Eye (tissue), 1 donor: Measurements from ENCODE around the gene MYZAP.

Experiments used
- DNase-seq: peaks from one replicate; pipeline ENCODE4 v3.0.0-alpha.2; 2015

MYZAP gene

DNA sequence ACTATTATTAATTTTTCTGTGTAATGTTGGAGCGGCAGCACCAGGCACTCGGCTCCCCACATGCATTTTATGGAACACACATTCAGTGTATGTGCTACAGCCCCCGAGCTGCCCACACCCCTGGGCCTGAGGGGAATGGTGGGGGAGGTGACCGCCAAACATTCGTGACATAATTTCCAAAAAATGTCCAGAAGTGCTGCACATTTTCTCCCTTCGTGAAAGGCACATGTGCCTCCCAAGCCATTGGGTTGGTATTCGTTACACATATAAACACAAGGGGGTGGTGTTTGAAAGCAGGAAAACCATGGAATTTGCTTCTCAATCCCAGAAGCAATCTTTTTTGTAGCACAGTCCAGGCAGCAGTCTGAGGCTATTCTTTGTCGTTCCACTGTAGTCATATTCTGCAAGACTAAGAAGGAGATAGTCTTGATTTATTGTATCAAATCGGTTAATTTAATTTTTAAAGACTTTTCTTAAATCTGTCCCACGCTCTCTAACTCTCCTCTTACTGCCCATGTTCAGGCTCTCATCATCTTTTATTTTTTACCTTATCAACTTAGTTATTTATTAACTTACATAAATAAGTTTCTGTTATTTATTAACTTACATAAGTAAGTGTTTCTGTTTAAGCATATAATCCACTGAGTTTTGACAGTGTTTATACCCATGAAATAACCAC is 75.6 kb downstream of the MYZAP start:
- peak; percentile 77 for DNase-seq

DNA sequence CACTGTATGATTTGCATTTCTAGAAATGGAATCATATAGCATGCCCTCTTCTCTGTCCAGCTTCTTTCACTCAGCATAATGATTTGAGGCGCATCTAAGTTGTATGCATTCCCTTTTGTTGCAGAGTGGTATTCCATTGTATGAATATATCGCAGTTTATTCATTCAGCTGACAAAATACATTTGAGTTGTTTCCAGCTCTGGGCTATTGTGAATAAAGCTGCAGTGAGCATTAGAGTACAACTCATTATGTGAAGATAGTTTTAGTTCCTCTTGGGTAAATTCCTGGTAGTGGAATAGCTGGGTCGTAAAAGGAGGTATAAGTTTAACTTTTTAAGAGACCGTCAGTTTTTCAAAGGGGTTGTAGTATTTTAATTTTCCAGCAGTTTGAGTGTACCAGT is 76.3 kb downstream of the MYZAP start:
- DNase-seq = no peak

DNA sequence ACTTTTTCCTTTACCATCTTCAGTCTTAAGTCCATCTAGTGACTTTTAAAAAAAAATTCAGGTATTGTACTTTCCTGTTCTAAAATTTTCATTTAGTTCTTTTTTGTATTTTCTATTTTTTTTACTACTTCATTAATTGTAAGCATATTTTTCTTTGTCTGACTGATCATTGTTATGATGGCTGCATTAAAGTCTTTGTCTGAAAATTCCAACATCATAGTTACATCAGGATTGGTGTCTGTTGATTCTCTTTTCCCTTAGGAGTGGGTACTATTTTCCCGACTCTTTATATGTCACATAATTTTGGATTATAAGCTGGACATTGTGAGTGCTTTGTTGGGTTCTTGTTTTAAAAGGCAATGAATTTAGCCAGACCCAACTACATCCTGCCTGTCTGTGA is 79.9 kb downstream of the MYZAP start:
- DNase-seq = no peak

DNA sequence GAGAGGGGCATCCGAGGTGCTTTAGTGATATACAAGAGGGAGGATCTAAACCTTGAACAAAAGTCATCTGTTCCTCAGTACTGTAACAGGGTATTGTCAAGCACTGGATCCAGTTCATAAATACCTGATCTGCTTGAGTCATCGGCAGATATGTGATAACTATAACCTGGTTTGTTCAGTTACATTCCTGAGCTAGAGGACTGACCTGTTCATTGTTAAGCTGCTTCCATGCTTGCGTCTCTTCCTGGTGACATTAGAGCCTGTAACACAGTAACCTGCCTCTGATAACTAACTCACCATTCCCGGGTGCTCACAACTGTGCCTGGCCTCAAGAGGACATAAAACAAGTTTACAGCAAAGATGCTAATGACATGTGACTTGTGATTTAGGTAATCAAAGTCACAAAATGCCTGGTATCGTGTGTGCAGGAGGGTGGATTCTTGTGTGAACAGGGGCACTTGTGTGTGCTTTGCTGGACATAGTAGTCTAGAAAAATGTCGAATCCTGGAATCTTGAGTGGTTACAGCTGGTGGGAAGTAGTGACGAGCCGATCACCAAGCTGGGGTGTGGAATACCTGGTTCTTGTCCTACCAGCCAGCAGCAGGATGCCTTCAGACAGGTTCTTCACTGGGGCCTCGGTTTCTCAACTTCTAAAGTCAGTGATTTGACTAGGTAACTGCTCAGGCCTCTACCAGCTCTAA is 83.9 kb downstream of the MYZAP start:
- DNase-seq = no peak

DNA sequence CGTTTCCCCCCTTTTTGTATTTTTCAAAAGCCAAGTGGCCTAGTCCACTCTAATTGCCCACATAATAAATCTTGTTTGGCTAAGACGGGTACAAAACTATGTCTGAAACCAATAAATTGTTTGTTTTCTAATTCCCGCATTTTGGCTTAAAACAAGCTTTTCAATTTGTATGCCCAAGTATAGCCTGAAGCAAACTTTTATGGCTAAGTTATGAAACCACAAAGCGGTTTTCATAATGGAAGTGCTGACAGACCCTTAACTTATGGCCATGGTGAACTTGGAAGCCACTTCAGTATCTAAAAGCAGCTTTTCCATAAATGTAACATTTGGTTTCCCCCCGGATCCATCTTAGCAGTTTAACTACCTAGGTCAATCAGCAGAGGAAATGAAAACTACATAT is 84.9 kb downstream of the MYZAP start:
- DNase-seq = no peak

DNA sequence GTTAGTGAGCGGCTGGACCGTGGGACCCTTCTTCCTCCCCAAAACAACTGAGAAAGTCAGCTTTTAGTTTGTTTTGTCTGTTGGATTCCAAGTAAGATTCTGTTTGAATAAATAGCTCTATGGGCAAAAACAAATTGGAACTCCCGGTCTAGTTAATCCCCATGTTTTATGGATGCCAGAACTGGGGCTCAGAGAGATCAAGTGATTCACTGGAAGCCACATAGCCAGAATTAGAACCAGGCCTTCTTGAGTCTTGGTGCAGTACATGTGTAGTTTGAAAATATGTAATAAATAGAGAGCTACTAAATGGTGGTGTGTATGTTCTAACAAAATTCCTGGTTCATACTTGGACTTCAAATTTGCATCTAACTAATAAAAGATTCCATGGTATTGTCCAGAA is 85.5 kb downstream of the MYZAP start:
- DNase-seq = no peak

DNA sequence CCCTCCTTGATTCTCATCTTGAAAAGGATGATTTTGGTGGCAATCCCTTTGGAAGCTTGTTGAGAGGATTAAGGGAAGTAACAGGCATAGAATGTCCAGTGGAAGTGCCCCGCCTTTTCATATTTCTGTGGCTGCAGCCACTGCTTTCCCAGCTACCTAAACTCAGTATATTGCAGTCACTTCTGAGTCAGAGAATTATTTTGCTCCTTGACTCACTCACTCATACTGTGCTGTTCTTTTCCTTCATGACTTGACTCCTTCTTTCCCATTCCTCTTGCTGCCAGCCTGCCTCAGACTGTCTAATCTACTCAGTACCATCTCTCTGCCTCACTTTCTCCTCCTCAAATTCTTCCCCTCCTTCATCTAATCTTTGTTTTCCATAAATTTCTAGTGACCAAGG is 88.3 kb downstream of the MYZAP start:
- DNase-seq = no peak

DNA sequence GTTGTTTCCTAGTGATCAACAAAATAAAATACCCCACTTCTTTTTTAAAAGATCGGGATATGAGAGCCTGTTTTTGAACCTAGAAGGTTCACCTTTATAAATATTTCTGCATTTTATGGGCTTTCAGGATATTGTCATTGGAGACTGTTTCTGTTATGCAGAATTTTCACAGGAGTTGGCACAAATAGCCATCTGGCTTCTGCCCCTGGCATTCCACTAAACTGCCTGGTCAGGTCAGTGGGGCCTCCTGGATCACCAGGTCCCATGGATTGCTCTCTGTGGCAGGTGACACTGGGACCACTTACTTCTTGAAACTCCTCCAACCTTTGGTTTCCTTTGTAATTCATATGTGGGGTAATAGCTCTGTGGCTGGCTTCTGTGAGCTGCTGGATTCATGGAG is 89.3 kb downstream of the MYZAP start:
- no peak for DNase-seq

DNA sequence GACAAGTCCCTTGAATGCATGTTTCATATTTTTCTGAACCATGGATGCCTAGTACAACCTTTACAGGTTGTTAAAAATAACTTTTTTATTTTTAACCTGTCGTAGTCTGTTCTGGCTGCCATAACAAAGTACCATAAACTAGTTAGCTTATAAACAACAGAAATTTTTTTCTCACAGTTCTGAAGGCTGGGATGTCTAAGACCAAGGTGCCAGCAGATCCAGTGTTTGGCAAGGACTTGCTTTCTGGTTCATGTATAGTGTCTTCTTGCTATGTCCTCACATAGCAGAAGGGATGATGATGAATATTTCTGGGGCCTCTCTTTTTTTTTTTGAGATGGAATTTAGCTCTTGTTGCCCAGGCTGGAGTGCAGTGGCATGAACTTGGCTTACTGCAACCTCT is 91.8 kb downstream of the MYZAP start:
- no peak for DNase-seq

DNA sequence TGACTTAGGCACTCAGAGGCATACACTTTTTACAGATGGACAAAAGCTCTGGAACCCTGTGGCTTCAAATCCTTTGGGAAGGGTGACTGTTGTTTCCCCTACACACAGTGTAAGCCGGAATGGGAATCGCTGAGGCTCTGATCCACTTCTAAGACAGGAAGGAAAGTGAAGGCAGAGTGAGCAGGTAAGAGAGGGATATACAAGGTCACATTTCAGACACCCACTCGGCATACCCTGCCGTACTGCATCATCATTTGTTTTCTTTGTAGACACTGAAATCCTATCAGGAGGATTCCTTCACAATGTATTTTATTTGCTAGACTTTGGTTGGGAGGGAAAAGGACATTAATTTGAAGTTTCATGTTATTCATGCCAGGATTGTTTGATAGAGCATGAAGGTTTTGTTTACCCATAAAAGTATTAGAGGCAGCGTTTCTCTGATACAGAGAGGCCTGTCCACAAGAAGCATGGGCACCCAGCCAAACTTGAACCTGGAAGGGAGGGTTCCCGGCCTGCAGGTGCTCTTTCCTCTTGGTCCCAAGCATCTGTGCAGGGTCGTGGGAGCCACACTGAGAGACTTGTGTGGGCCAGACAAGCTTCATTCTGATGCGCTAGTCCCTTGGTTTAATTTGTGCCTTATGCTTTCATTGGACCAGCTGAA is 92.9 kb downstream of the MYZAP start:
- no peak for DNase-seq

DNA sequence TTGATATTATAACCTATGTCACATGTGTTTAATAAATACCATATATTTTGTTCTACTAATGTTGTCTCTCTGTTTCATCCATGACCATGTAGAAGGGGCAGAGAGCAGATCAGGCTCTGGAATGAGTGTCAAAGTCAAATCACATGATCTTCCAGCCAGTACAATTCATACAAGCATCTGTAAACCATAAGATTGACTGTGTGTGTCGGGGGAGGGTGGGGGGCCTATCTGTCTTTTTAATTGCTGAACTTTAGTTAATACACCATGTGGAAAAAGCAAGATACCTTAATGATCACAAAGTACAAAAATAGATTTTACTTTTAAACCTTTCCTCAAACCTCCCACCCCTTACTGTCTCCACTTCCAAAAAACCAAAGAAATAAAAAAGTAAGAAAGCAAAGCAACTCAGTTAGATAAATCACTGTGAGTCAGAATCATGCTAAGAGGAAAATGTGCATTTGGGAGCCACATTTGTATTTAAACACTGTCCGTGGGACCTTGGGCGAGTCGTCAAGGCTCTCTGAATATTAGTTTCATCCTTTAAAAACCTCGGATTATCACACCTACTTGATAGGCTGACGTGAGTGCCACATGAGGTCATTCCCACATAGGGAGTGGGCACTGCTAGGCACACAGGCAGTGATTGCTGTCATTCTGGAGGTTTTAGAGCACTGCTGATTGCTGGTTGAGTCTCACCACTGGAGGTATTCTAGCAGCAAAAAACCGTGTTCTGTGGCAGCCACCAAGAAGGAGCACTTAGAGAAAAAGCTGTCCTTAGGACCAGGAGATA is 93.8 kb downstream of the MYZAP start:
- DNase-seq = no peak

DNA sequence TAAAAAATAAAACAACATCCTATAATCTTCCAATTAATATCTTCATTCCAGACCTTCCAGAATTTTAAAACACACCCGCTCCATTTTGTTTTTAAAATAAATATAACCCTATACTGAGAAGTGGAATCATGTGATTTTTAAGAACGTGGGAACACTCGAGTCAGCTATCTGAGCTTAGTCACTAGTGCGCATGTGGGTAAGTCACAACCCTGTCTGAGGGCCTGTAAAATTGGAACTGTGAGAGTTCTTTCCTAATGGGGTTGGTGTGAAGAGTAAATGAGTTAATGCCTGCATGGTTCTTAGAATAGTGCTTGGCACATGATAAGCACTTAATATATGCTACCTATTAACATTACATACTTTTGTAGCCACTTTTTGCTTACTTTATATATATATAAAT is 95.0 kb downstream of the MYZAP start:
- no peak for DNase-seq

DNA sequence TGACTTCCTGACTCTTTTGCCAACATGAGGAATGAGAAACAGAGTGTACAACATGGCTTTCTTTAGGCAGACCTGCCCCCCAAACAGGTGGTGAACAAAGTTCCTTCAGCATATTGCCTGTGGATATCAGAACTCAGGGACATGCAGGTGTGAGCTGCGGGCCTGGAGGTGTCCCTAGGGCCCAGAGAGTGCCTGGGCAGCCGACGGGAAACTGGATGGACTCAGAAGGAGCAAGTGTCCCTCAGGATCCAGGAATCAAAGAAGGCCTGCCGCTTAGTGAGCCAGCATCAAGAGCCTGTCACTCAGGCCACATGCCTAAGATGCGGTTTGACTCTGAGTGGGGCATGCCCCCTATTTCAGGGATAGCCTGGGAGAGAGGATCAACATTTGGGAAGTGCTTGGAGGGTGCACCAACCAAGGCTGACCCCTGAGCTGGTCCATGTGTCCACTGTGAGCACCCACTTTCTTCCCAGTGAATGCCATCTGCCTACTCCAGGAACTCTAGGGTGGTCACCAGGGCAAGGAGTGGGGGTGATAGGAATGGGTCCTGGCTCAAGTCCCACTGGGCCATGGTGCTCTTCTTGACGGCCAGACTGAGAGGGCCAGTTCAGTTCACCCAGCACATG is 98.8 kb downstream of the MYZAP start:
- no peak for DNase-seq

DNA sequence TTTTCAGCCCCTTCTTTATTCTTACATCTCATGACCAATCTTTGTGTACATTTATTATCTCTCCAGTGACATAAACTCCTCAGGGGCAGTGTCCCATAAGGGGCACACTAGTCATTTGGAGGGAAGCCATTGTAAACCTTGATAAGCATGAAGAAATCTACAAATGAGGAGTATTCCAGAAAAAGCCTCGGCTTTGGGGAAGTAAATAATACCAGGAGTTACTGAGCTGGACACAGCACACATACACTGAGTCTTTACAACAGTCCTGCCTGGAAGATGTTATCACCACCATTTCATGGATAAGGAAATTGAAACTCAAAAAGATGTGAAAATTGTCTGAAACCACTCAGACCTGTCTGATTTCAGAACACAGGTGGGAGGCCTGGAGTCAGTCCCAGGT is 99.4 kb downstream of the MYZAP start:
- no peak for DNase-seq

DNA sequence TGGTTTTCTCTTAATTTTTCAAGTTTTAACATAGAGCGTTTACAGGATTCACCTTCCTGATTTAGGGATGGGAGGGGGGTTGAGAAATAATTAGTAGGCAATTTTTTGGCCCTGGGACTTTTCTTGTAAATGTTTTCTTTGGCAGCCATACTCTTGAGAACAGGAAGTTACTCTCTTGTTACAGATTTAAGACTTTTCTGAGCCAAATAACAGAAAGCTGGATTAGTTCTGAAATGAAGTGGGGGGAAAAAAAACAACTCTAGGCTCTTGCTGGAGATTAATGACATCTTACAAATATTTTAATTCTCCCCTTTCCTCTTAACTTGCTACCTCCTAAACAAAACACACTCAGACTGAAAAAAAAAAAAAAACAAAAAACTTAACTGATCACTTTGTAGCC is 101.0 kb downstream of the MYZAP start:
- DNase-seq = peak; percentile 35

DNA sequence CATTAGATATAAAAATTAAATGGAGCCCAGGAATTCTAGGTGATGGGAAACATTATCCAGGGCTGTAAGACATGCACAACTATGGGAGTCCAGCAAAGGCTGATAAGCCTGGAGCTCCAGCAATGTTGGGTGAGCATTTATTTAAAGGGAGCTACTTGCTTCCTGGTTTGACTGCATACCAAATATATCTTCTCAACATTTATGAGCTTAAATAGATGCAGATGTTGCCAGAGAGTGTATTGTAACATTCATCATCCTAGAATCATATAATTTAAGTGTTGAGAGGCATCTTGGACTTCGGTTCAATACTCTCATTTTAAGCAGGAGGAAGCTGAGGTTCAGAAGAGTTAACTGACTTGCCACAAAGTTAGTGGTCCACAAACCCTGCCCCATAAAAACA is 102.6 kb downstream of the MYZAP start:
- DNase-seq = no peak

DNA sequence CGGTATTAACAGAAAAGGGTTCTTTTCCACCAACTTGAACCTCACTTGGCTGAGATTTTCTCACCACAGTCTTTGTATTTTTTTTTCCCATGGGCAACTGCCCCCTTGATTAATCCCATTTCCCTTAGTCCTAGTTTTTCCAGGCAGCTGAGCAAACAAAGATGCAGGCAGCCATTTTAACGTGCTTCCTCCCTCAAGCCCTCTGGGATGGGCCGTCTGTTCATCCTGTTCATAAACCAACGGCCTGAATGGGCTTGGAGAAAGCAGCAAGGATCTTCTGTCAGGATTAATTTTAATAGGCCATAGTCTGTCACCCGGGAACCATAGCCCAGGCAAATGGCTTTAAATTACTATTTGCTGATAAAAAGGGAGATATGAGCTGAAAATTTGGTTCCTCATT is 104.4 kb downstream of the MYZAP start:
- DNase-seq = peak; percentile 53

DNA sequence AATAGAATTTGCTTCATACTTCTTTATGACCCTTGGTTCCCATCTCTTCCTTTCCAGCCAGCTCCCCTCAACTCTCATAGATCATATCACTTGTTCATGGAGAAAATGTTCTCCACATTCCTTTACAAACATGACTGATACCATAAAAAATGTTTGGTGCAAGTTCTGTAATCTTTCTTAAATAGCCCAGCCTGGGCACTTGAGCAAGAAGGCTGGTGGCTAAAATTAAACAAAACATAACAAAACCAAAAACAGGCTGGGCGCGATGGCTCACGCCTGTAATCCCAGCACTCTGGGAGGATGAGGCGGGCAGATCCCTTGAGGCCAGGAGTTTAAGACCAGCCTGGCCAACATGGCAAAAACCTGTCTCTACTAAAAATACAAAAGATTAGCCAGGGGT is 105.9 kb downstream of the MYZAP start:
- no peak for DNase-seq

DNA sequence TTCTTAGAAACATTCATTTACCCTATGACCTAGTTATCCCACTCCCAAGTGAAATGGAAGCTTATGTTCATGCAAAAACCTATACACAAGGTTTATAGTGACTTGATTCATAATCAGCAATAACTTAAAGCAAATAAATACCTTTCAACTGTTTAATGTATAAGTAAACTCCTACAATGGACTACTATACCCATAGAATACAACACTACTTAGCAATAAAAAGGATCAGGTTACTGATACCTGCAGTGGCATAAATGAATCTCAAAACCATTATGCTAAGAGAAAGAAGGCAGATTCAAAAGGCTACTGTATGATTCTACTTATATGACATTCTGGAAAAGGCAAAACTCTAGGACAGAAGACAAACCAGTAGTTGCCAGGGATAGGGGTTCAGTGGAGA is 106.5 kb downstream of the MYZAP start:
- DNase-seq = no peak

DNA sequence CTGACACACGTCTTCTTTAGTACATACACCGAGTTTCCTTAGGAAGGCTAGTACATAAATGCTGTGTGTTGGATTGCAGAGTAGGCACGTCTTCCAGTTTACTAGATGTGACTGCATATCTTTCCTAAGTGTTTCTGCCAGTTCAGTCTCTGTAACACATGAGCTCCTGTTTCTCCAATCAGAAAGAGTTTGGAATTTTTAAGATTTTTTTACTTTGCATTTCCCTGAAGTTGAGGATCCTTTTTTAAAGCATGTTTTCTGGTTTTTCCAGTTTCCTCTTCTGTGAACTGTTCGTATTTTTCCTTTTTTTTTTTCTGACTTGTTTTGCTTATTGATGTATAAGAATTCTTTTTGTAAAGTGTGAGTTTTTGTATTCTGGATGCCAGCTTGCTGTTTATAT is 107.3 kb downstream of the MYZAP start:
- no peak for DNase-seq

DNA sequence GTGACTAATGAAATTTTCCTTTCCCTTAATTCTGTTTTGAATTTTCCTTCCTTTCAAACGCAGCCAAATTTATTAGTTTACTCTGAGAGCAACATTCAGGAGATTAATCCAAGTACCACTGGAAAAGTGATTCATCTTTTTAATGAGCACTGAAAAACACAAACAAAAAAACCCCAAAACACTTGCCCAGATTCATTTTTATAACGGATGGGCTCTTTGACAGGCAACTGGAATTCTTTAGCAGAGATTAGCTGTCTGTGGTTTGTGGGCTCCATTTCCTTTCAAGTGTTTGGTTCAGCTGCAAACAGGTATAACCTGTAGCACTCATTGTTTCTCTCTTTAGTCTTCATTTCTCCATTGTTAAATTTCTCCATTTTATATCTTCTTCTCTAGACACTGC is 111.7 kb downstream of the MYZAP start:
- no peak for DNase-seq

DNA sequence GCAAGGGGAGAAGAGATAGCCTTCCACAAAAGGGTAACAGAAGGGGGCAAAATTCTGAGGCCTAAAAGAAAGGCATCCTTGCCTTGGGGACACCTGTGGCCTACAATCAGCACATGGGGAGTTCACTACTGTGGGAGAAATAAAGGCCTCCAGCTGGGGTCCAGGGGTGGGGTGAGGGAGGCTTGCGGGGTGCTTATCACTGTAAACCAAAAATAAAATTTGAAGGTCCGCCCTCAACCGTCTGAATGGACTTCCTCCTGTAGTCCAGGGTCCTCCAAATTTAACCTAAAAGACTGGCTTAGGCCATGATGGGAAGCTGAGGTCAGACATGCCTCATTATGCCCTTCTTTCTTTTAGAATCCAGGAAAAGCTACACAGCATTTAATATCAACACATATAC is 112.7 kb downstream of the MYZAP start:
- no peak for DNase-seq

DNA sequence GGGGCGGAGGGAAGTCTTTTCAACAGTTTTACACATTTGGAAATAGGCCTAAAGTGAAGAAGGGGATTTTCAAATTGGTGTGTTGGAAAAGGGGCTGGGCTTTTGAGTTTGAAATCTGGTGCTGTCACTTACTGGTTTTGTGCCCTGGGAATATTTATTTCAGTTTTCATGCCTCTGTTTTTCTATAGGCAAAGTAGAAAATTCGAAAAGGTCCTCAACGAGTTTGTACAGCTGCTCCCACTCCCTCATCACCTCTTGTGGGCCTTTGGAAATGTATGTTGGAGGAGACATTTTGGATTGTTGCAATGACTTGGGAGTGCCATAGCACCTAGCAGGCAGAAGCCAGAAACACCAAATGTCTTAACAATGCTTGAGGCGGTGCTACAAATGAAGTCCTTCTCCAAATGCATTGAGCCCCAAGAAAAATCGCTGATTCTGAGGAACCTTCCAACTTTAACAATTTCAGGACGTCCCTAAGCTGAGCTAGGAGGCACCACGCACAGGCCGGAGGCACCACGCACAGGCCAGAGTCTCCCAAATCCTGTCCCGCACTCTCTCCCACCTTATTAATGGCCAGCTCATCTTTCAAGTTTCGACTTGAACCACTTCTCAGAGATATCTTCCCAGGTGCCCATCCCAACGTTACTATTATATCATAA is 114.2 kb downstream of the MYZAP start:
- DNase-seq = no peak
